ENCODE measurements around the gene STOML1. TPM values are rescaled to one million over a fixed set of nuclear protein-coding genes. Genes with fewer than 3 reads are reported as not detected.

The STOML1 gene
- polyA plus RNA-seq, 1 donor, result 39.0 TPM

DNA sequence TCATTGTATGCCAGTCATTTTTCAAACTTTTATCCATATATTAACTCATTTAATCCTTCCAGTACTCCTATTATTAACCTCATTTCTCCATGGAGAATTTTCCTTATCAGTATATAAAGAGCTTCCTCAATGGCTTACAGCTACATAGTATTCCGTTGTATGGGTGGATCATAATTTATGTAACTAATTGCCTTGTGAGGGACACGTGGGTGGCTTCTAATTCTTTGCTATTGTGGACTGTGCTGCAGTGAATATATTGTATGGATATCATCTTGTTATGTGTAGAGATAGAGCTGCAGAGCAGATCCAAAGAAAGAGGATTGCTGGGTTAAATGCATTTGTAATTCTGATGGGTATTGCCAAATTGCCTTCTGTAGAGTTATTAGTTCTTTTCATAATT lies 27.6 kb upstream of the STOML1 start:
- no peak for DNase-seq (ENCODE audit: low read depth)

DNA sequence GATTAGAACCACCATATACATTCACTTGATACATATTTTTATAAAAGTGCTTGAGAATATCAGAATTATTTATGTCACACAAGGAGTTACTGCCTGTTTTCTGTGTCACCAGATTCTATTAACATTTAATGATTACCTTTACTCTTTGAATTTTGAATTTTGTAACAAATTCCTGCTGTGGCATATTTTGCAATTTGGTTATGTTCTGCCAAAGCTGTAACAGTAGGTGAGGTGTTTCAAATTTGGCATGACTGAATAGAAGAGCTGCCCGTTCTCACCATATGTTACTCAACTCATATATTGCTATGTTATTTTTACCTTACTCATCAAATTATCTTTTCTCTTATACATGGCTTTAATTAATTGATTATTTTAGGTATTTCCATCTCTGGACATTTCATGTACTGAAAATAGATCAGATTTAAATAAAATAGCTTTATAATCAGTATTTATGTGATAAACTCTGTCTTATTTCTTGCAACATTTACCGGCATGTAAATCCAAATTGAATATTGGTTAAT lies 21.3 kb upstream of the STOML1 start:
- no peak for DNase-seq (ENCODE audit: low read depth)

DNA sequence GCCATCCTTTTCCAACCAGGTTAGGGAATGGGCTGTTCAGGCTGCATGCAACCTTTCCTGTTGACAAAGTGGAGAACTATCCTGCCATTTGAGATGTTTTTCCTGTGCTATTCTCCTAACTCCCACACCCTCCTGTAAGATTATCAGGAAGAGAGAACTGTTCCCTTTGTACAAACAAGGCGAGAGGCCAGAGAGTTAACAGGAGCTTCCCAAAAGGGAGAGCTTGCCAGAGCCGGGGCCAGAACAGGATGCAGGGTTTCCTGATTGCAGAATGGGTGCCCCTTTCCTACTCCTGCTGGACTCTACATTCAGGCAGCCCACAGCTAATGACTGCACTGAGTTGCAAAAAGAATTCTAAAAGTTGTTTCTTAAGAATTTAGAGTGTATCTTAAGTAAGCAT lies 19.5 kb upstream of the STOML1 start:
- DNase-seq (ENCODE audit: low read depth), result no peak

DNA sequence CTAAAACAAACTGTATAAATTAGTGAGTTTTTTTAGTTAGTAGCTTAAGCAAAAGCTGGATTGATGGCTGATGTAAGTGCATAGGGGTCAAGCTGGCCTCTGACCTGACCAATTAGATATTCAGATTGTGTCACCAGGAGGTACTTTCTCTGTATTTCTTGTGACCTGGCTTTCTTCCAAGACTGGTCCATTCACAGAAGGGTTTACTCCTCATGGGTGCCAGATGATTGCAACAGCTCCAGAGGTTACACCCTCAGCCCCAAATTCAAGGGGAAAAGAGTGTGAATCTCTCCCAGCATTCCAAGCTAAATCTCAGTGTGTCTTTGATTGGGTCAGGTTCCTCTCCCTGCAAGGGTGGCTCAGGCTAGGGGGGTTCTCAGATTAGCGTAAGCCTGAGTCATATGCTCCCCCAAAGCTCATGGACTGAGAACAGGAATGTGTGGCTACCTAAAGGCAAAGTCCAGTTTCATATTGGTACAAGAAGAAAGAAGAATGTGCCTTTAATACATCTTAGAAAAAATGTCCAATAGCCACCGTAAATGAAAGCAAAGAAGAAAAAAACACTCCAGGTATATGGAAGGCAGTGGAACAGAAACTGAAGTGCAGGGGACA lies 18.9 kb upstream of the STOML1 start:
- DNase-seq (ENCODE audit: low read depth), result no peak

DNA sequence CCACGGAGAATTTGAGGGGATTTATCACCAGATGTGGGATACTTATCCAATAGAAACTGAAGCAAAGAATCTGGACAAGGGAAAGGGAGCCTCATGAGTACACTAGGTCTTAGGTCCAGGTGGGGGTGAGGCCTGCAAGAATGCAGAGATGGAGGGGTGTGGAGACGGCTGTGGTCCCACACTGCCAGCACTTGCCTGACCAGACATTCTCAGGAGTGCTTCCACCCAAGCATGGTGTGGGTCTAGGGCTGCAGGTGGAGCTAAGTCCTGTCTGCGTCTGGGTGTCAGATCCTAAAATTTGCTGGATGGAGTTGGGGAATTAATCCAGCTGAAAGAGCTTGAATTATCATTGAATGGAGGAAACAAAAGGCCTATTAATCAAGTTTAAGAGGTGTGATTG lies 16.8 kb upstream of the STOML1 start:
- DNase-seq (ENCODE audit: low read depth), result no peak

DNA sequence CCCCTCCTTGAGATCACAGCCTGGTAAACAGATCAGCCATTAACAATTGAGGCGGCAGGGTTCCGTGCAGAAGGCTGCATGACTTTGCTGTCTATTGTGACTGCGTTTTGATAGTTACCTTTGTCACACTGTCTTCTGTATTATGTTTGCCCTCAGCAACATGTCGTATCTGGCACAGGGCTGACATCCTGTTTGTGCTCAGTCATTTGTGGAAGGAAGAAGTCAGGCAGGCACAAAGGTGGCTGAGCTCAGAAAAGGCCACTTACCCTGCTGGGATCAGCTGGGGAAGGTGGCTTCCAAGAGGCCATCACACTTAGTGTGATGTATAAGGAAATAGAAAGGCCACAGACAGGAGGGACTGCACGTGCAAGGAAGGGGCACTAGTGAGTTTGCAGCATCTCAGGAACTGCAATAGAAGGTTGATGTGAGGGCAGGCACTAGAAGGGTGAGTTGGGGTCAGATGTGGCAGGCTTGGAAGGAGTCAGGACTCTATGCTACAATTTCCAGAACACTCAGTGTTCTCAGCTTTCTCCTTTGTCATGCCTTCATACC lies 15.8 kb upstream of the STOML1 start:
- no peak for DNase-seq (ENCODE audit: low read depth)

DNA sequence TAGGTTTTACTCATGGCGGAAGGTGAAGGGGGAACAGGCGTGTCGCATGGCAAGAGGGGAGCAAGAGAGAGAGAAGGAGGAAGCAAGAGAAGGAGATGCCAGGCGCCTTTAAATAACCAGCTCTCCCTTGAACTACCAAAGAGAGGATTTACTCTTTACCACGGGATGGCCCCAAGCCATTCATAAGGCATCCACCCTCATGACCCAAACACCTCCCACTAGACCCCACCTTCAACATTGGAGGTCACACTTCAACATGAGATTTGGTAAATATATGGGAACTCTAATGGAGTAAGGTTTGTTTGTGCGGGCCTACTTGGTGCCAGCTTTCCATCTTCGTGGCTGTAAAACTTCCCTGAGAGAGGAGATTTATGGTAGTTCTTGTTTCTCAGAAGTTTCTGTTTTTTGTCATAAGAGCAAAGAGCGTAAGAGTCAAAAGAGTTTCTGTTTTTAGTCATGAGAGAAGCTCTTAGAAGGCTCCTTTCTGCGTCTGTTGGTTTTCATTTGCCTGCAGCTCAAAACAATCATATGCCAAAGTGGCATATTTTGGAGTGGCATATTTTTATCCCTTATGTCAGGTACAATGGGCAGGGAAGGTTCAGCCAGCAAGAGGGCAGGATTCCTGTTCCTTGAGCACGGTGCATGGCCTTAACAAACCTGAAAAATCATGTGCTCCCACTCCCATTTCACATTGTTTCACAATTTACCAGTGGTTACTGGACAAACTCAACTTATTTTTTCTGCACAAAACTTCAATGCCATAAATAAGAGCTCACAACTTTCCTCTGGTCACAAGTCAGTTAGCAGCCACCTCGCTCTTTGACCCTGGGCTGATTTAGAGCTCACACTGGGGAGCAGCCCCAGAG lies 14.9 kb upstream of the STOML1 start:
- no peak for DNase-seq (ENCODE audit: low read depth)

DNA sequence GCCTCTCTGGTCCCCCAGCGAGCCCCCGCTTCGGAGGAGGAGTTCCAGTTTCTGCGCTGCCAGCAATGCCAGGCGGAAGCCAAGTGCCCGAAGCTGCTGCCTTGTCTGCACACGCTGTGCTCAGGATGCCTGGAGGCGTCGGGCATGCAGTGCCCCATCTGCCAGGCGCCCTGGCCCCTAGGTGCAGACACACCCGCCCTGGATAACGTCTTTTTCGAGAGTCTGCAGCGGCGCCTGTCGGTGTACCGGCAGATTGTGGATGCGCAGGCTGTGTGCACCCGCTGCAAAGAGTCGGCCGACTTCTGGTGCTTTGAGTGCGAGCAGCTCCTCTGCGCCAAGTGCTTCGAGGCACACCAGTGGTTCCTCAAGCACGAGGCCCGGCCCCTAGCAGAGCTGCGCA lies 5.9 kb upstream of the STOML1 start:
- no peak for DNase-seq (ENCODE audit: low read depth)

DNA sequence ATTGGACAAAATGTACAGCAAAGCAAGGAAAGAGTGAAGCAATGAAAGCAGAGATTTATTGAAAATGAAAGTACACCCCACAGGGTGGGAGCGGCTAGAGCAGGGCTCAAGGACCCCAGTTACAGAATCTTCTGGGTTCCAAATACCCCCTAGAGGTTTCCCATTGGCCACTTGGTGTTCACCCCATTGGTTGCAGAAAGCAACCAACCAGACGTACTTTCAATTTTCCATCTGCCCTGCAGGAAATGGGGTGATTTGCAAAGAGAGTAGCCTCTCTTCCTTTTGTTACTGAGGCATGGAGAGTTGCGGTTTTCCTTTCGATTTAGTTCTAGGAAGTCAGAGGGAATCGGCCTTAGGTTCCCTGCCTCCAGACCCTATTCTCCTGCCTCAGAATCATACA lies 4.8 kb upstream of the STOML1 start:
- DNase-seq (ENCODE audit: low read depth), result no peak

DNA sequence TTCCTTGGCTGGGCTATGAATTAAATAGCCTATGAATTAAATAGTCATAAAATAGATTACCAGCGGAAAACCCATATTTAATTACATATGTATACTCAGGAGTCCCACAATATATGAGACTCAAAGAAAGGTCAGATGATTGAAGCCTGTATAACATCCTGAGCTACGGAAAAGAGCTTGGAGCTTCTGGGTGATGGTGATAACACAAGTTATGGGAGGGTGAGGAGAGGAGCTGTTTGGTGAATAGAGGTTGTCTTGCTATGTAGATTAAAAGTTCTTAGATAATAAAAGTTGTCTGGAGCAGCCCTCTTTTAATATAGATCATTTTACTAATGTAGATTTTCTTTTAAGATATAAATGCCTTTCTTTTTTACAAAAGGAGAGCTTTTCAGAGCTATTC lies 4.2 kb upstream of the STOML1 start:
- no peak for DNase-seq (ENCODE audit: low read depth)

DNA sequence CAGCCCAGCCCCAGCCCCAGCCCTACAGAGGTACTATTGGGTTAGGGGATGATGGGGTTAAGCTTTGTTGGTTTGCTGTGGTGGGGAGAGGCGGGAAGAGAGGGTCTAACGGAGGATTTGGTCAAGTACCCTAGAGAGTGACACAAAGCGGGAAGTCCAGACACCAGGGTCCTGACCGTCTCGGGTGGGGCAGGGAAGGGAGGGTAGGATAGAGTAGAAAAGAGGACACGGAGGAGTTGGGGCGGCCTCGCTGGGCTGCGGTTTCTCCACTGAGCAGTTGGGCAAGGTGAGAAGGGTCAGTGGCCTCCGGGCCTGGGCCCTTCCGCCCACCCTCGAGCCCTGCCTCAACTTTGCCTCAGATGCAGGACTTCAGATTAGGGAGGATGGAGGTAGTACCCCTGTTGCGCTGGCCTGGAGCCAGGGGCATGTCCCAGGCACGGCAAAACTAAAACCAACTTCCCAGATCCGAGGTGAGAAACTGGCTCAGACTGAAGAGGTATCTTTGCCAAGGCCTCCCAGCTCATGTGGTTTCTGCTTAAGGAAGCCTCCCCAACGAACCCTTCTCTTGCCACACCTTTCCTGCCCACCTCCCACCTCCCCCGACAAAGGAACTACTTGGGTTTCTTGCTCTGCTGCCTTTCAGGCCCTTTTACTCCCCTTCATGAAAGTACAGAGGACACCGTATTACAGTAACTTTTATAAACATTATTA lies 3.0 kb upstream of the STOML1 start:
- no peak for DNase-seq (ENCODE audit: low read depth)

DNA sequence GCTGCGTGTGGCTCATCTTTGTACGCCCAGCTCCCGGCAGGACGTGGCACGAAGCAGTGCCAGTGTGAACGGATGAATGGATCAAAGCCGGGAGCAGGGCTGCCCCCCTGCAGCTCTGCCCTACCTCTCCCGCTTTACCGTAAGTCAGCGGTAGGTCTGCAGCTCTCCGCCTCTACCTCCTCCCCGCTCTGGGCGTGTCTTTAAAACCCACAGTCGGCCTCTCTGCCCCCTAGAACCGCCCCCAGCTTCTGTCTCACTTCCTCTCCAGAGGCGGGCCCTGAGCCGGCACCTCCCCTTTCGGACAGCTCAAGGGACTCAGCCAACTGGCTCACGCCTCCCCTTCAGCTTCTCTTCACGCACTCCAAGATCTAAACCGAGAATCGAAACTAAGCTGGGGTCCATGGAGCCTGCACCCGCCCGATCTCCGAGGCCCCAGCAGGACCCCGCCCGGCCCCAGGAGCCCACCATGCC lies 2.4 kb upstream of the STOML1 start, which contains the start of gene PML:
Gene PML, plus strand, starts transcription at position 304 of the 471 bp plus-strand sequence. Its CDS starts 97 bp downstream, at position 401.
- peak; percentile 87 for DNase-seq (ENCODE audit: low read depth)

DNA sequence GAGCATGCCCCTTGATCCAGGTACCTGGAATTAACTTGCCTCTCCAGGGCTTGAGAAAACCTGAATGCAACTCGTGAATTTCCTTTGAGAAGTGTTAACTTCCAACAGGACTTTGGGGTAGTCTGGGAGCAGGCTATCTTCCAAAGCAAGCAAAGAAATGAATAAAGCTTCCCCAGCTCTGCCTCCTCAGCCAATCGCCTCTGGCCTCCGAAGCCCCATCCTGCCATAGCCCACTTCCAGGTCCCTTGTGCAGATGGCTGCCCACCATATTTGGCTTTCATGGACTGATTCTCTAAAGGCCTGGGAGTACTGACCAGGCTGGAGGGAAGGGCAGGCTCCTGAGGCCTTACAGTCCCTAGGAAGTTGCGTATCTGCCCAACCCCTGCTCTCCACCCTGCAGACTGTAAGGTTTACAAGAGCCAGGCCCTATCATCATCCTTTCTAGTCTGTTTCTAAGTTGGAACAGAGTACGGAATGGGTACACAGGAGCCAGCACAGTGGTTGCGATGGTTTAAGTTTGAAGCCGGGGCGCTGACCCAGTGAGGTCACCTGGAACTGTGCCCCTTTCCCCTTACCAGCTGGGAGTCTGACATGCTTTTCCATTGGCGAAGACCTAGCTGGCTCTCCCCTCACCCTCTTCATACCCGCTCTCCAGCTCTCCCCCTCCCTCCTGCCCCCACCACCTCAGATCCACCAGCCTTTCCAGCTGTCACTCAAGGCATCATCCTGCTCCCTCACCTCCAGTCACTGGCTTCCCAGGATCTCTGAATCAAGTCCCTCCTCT lies 1.3 kb upstream of the STOML1 start:
- no peak for DNase-seq (ENCODE audit: low read depth)

DNA sequence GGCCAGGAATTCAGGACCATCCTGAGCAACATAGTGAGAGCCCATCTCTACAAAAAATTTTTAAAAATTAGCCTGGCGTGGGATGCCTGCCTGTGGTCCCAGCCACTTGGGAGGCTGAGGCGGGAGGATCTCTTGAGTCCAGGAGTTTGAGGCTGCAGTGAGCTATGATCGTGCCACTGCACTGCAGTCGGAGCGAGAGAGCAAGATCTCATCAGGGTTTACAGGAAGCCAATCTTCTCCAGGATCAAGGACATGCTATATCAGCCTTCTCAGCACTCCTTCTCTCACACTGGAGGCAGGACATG lies 451 bp upstream of the STOML1 start:
- DNase-seq (ENCODE audit: low read depth), result no peak

DNA sequence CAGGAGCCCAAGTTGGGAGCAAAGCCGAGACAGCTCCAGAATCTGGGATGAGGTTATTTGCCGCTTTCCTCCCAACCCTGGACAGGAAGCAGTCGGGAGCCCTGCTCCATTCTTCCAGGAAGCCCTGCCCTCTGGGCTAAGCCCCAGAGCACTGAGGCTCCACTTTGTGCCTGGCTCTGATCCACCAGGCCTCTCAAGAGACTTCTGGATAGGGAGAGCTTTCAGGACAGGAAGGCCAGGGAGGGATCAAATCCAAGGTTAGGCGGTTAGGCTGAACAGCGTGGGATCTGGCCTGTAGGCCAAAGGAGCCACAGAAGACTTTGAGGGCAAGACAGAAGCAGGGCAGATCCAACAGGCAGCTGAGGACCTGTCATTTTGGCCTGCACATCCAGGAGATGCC lies 835 bp downstream of the STOML1 start:
- no peak for DNase-seq (ENCODE audit: low read depth)

DNA sequence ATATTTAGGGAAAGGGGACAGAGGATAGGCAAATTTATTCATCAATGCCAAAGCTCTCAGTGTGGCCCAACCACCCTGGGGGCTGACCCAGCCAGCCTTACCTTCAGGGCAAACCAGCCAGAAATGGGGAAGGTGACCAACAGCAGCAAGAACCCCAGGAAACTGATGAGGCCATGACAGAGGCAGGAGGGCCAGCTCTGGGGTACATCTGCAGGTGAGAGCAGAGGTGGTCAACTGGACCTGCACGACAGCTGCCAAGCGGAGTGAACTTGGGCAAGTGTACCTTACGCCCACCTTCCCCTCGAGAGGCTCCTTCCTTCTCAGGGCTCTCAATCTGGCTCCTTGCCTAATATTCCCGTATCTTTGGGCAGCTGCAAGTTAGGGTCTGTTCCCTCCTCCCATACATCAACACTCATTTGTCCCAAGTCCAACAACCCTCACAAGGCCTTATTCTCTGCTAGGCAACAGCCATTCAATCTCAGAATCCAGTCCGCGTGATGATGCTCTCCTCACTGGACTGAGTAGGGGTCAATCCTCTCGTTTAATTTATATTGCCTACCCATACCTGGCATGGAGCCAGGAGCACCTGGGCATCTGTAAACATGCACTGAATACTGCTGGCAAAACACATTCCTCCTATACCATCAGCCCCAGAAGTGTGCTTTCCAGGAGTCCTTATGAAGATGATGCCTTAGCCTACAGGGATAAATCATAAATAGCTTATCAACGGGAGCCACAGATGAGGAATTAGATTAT lies 1.7 kb downstream of the STOML1 start:
- DNase-seq (ENCODE audit: low read depth), result no peak

DNA sequence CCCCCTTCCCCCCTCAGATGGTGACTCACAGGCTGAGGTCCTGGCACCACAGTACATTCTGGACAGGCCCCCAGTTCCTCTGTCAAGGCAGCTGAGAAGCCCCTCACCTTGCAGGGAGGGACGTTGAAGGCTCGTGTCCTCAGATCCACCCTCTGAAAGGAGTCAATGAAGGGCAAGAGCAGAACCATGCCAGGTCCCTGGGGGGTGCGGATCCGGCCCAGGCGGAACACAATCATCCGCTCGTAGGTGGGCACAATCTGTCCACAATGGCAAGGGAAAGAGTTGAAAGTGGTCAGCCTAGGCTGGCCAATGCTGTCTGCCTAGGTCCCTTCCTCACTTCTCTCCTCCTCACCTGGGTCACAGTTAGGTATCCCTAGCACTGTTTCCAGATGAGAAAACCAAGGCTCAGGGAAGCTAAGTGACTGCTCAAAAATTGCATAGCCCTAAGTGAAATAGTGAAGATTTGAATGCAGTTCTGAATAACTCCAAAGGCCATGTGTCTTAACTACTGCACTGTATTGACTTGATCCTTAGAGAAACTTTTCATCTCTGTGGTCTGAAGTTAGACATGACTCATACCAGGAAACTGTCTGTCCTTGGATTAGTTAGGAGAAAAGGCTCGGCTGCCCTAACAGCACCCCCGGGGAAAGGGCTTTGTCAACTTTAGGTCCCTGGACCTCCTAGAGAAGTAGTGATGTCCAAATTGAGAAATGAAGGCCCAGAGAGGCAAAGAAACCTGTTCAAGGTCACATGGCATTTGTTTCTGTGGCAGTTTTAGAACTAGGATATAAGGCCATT lies 2.9 kb downstream of the STOML1 start:
- DNase-seq (ENCODE audit: low read depth), result no peak

DNA sequence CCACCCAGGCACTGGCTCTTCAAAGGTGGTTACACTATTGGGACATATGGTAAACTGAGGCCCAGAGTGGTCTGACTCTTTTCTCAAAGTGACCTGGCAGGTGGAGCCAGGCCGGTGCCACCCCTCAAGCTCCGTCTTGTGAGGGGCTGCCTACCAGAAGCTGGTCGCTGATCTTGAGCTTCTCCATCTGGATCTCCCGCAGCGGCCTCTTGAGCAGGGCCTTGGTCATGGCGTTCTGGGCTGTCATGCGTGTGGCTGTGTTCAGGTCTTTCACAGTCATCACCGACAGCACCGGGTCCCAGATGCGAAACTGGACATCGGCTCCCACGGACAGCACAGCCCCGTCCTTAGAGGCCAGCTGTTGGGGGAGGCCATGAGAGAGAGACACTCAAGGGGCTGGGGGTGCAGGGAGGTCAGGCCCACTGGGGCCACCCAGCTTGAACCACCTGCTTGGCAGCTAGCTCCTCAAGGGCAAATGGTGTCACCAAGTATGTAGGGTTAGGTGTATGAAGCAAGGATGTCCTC lies 3.6 kb downstream of the STOML1 start:
- no peak for DNase-seq (ENCODE audit: low read depth)

DNA sequence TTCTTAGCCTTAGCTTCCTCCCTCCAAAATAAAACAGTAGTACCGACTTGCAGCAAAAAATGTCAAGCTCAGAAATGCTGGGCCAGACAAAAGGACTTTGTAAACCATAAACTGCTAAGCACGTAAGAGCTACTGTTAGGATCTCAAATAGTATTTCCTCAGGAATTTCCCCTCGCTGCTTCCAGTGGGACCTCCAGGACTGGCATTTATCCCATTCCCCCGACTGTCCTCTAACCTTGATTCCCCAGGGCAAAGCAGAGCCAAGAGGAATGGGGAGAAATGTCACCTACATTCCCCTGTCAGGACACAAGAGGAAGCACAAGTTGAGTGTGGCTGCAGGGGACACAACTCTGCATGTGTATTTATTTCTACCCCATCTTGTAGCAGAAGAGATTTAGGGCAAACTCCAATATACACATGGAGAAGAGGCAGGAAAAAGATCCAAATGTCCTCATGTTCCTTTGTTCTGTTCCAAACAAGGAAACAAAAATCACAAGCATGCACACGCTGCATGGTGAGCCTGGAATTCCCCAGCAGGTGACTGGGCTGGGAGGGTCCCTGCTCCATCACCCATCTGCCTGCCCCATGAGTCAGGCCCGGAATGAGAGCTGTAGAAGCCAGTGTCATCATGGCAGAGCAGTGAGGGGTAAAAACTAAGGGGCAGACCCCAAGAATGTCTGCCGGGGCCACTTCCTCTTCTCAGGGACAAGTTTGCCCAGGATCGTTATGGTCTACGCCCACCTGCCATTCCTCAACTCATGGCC lies 4.2 kb downstream of the STOML1 start:
- no peak for DNase-seq (ENCODE audit: low read depth)

All from forelimb muscle (tissue), 1 donor.